ENCODE data around the gene TBC1D5. TPM values are rescaled to one million over a fixed set of nuclear protein-coding genes. Genes with fewer than 3 reads are reported as not detected.

The TBC1D5 gene
- total RNA-seq, 3 donors from 2014 or later (not counting 1 experiment from before 2014, with no cell fraction given): 63.8 to 81.9 (median 74.9) TPM

DNA sequence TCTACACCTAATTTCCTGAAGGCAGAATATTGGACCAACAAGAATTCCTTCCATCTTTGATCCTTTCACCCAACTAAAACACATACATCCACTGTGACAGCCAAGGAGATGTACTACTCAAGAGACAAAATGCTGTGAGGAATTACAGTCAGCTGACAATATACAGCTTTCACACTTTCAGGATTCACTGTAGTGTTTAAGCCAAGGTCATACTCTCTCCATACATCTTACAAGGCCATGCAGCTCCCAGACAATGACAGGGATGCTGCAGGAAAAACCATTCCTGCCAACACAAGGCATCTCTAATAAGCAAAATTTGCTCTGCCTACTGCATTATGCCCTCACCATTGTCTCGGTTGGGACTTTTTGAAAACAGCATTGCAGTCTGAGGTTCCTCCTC, 170.7 kb downstream of the TBC1D5 start:
- no peaks in the 10 kb centered on the region for H3K36me3 Mint-ChIP-seq

DNA sequence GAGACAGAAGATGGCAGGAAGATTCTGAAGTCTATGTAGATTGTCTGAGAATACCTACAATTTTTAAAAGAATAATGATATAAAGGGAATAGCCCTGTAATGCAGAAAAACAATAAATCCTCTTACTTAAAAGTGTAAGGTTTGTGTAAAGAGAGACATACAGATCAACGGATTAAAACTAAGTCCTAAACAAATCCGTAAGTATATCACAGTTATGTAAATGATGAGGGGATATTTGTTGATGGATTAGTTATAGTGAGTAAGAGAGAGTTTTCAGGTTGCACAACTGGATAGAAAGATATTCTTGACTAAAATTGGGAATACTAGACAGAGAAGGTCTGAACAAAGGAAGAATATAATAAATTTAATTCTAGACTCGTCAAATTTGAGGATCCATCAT, 179.6 kb downstream of the TBC1D5 start:
- WGBS (ENCODE audit: insufficient coverage): 98% methylated on average over 3 of the region's 3 CpGs
- intact Hi-C loops (cut with micrococcal nuclease): no loop called here
- H3K27ac Mint-ChIP-seq: no peak overlapping the region
- DNase-seq: no peak
- H3K4me1 Mint-ChIP-seq: peaks cover 0 to 6% of the 10 kb centered on the region in 2 donors
- no peaks in the 10 kb centered on the region for H3K9me3 Mint-ChIP-seq
- H3K27me3 Mint-ChIP-seq (ENCODE audit: low read depth in 2 of 2): no peaks in the 10 kb centered on the region
- Histone ChIP-seq H3K27me3 (ENCODE audit: control insufficient read depth, insufficient read depth, low read length) (no peaks in the 10 kb centered on the region), H3K27ac (ENCODE audit: low read length) (no peak overlapping the region), H3K36me3 (ENCODE audit: control insufficient read depth, insufficient read depth, low read length) (no peaks in the 10 kb centered on the region), H3K4me3 (ENCODE audit: low read length) (no peak overlapping the region), H3K9me3 (ENCODE audit: control insufficient read depth, insufficient read depth, low read length) (no peaks in the 10 kb centered on the region), H3K4me1 (ENCODE audit: control insufficient read depth, insufficient read depth, low read length) (no peaks in the 10 kb centered on the region)
- TF ChIP-seq, protein P1, sequence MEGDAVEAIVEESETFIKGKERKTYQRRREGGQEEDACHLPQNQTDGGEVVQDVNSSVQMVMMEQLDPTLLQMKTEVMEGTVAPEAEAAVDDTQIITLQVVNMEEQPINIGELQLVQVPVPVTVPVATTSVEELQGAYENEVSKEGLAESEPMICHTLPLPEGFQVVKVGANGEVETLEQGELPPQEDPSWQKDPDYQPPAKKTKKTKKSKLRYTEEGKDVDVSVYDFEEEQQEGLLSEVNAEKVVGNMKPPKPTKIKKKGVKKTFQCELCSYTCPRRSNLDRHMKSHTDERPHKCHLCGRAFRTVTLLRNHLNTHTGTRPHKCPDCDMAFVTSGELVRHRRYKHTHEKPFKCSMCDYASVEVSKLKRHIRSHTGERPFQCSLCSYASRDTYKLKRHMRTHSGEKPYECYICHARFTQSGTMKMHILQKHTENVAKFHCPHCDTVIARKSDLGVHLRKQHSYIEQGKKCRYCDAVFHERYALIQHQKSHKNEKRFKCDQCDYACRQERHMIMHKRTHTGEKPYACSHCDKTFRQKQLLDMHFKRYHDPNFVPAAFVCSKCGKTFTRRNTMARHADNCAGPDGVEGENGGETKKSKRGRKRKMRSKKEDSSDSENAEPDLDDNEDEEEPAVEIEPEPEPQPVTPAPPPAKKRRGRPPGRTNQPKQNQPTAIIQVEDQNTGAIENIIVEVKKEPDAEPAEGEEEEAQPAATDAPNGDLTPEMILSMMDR (IDR thresholded peaks at IDR 0.05): no peak
- no peaks in the 10 kb centered on the region for H3K36me3 Mint-ChIP-seq
- no peak for ATAC-seq
- no peak overlapping the region for H3K4me3 Mint-ChIP-seq

More for the DNA sequence above, 170.7 kb downstream of the TBC1D5 start:
- ATAC-seq (no peak), DNase-seq (no peak)
- no peaks in the 10 kb centered on the region for H3K9me3 Mint-ChIP-seq
- intact Hi-C loops (cut with micrococcal nuclease): no loop called here
- Histone ChIP-seq H3K4me3 (ENCODE audit: low read length) (no peak overlapping the region), H3K27ac (ENCODE audit: low read length) (no peak overlapping the region), H3K4me1 (ENCODE audit: control insufficient read depth, insufficient read depth, low read length) (no peaks in the 10 kb centered on the region), H3K9me3 (ENCODE audit: control insufficient read depth, insufficient read depth, low read length) (no peaks in the 10 kb centered on the region), H3K36me3 (ENCODE audit: control insufficient read depth, insufficient read depth, low read length) (no peaks in the 10 kb centered on the region), H3K27me3 (ENCODE audit: control insufficient read depth, insufficient read depth, low read length) (no peaks in the 10 kb centered on the region)
- H3K27me3 Mint-ChIP-seq (ENCODE audit: low read depth in 2 of 2): no peaks in the 10 kb centered on the region
- TF ChIP-seq, protein P1 (IDR thresholded peaks at IDR 0.05): no peak
- H3K27ac Mint-ChIP-seq: no peak overlapping the region
- 94% methylated on average over 1 of the region's 1 CpG for WGBS (ENCODE audit: insufficient coverage)
- H3K4me3 Mint-ChIP-seq: no peak overlapping the region
- peaks cover 3 to 5% of the 10 kb centered on the region in 2 donors for H3K4me1 Mint-ChIP-seq

DNA sequence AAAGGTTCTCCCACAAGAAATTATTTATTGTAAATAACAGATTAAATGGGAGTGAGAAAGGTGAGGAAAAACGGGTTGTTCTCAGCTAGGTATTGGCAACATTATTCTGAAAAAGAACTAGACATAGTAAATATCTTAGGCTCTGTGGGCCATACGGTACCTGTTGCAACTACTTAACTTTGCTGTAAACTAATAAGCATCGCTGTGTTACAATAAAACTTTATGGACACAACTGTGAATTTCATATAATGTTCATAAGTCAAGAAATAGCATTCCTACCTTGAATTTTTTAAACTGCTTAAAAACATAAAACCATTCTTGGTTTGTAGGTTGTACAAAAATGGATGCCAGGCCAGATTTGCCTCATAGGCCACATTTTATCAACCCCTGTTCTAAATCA, 183.9 kb downstream of the TBC1D5 start:
- no peak overlapping the region for H3K27ac ChIP-seq (ENCODE audit: low read length)
- Mint-ChIP-seq H3K36me3 (no peaks in the 10 kb centered on the region), H3K27me3 (ENCODE audit: low read depth in 2 of 2) (no peaks in the 10 kb centered on the region), H3K9me3 (no peaks in the 10 kb centered on the region), H3K4me1 (peaks cover 5 to 7% of the 10 kb centered on the region in 2 donors), H3K4me3 (no peak overlapping the region), H3K27ac (no peak overlapping the region)
- 95% methylated on average over 3 of the region's 3 CpGs for WGBS (ENCODE audit: insufficient coverage)
- H3K27me3 ChIP-seq (ENCODE audit: control insufficient read depth, insufficient read depth, low read length): no peaks in the 10 kb centered on the region
- intact Hi-C loops (cut with micrococcal nuclease): no loop called here
- DNase-seq (no peak), ATAC-seq (no peak)
- H3K4me1 ChIP-seq (ENCODE audit: control insufficient read depth, insufficient read depth, low read length): no peaks in the 10 kb centered on the region
- H3K9me3 ChIP-seq (ENCODE audit: control insufficient read depth, insufficient read depth, low read length): no peaks in the 10 kb centered on the region
- TF ChIP-seq, protein P1 (IDR thresholded peaks at IDR 0.05): no peak
- H3K4me3 ChIP-seq (ENCODE audit: low read length): no peak overlapping the region
- no peaks in the 10 kb centered on the region for H3K36me3 ChIP-seq (ENCODE audit: control insufficient read depth, insufficient read depth, low read length)

DNA sequence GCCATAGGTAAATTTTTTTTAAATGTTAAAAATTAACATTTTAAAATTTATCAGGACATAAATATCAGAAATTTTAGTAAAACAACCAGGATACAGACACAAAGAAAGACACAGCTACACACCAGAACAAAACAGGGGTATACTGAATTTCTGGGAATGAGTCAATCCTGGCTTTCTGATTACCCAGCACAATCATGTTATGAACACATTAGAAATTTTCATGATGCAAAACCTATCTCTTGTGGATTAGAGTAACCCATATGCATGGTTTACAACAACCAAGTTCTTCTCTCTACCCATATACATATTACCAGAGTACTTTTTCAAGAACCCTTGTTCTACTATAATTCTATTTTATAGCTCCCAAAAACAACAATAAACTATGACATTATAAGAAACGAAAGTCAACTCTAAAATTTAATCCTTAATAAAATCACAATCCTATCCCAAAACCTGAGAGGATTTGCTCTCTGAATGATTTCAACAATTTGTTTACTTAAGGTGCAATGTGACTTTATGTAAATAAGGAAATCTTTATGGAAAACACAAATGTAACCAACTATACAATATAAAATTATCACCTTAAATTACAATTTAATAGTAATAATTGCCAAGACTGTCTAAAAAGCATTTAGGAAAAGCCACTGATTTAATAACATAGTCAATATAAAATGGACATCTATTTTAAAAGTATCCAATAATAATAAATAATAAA, 184.5 kb downstream of the TBC1D5 start:
- no peak for ATAC-seq
- no peak overlapping the region for H3K27ac Mint-ChIP-seq
- Histone ChIP-seq H3K36me3 (ENCODE audit: control insufficient read depth, insufficient read depth, low read length) (no peaks in the 10 kb centered on the region), H3K4me3 (ENCODE audit: low read length) (no peak overlapping the region), H3K27ac (ENCODE audit: low read length) (no peak overlapping the region), H3K9me3 (ENCODE audit: control insufficient read depth, insufficient read depth, low read length) (no peaks in the 10 kb centered on the region), H3K27me3 (ENCODE audit: control insufficient read depth, insufficient read depth, low read length) (no peaks in the 10 kb centered on the region), H3K4me1 (ENCODE audit: control insufficient read depth, insufficient read depth, low read length) (no peaks in the 10 kb centered on the region)
- TF ChIP-seq, protein P1 (IDR thresholded peaks at IDR 0.05): no peak
- H3K36me3 Mint-ChIP-seq: no peaks in the 10 kb centered on the region
- H3K9me3 Mint-ChIP-seq: no peaks in the 10 kb centered on the region
- no peaks in the 10 kb centered on the region for H3K27me3 Mint-ChIP-seq (ENCODE audit: low read depth in 2 of 2)
- DNase-seq: no peak
- intact Hi-C loops (cut with micrococcal nuclease): no loop called here
- no CpG with 5 or more reads among the region's 1 CpG for WGBS (ENCODE audit: insufficient coverage)
- H3K4me3 Mint-ChIP-seq: no peak overlapping the region
- H3K4me1 Mint-ChIP-seq: peaks cover 5 to 7% of the 10 kb centered on the region in 2 donors

Data from natural killer cell (primary cell).